Stimulated activated CD8-positive, alpha-beta memory T cell treated with anti-CD3 and anti-CD28 coated beads, Interleukin-4, amount 100 ng/mL, for 1 hour (primary cell): Measurements from ENCODE around the gene RFFL.
A peak's percentile ranks its signal among the peaks of the same experiment; 100 is the strongest.
"Not testable (repeated sequence)": the region's sequence is repeated elsewhere in the genome, so short reads cannot be mapped to it uniquely, and the experiment has no call there.

Experiments used
- DNase-seq, 2 donors: peaks; one replicate each; pipeline ENCODE4 v3.0.0-alpha.2; 2020; ENCODE audit warnings: low read depth in 2 of 2, low spot score in 1 of 2

Gene RFFL, protein sequence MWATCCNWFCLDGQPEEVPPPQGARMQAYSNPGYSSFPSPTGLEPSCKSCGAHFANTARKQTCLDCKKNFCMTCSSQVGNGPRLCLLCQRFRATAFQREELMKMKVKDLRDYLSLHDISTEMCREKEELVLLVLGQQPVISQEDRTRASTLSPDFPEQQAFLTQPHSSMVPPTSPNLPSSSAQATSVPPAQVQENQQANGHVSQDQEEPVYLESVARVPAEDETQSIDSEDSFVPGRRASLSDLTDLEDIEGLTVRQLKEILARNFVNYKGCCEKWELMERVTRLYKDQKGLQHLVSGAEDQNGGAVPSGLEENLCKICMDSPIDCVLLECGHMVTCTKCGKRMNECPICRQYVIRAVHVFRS

DNA sequence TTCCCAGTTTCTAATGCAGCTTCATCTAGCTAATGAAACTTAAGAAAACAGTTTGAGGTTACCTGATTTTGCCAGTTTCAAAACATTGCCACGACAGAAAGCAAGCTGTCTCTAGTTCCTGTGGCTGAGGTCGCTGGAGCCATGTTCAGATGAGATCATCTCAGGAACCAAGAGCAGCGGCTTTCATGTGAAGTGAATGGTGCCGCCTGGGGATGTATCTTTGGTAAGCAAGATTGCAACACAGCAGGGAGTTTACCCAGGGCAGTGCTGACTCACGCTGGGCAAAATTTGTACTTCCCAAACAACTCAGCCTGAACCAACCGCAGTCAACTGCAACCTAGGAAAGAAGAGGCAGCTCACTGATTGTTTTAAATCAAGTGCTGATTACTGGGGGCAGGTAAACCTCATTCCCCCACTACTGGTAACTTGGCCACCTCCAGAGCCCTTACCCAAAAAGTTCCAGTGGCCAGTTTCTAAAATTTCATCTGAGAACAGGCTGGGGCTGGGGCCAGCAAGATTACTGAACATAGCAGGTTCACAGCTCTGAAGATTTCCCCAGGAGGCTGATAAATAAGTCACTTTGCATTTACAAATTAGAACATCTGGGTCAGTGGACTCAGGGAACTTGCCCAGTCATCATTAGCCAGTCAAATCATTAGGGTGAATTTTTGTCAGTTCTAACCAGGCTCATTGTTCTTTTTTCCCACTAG lies at the start of gene RFFL:
Gene RFFL, minus strand, starts transcription at position 194 of the 710 bp plus-strand sequence. CDS start 37,154 bp downstream, outside the sequence.
- DNase-seq, result peak; percentile 72 to 74

DNA sequence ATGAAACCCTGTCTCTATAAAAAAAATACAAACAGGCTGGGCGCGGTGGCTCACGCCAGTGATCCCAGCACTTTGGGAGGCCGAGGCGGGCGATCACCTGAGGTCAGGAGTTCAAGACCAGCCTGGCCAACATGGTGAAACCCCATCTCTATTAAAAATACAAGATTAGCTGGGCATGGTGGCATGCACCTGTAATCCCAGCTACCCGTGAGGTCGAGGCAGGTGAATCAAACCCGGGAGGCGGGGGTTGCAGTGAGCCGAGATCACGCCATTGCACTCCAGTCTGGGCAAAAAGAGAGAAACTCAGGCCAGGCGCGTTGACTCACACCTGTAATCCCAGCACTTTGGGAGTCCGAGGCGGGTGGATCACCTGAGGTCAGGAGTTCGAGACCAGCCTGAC lies 47.3 kb upstream of the RFFL start:
- not testable (repeated sequence) for DNase-seq

DNA sequence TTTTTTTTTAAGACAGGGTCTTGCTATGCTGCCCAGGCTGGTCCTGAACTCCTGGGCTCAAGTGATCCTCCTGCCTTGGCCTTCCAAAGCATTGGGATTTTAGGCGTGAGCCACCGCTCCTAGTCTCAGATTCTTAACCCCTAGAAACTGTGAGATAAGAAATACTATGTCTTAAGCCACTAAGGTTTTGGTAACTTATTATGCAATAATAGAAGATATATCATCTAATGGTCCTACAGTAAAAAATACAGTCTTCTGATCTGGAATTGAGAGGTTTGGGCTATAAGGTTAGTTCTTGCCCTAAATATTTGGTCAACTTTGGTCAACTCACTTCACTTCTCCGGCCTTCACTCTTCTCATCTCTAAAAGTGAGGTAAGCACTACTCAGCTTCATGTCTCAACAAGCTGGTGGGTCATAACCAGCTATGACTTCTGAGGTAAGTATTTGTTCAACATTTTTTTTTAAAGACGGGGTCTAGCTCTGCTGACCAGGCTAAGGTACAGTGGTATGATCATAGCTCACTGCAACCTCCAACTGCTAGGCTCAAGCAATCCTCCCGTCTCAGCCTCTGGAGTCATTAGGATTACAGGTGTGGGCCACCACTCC lies 41.4 kb upstream of the RFFL start:
- no peak for DNase-seq

DNA sequence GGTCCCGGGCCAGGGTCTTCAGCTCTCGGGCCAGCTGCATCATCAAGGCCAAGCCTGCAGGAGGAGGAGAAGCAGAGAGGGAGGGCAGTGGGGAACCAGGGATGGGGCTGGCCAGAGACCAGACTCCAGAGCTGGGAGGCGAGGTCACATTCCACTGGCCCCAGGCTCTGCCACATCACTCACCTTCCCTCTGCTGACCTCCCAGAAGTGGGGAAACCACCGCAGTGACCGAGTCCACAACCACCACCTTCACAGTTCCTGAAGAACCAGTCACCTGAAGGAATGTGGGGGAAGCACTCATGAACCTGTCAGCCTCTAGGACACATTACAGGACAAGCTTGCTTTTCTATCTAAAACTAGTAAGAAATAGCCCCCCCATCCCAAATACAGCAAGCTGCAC lies 39.8 kb upstream of the RFFL start:
- DNase-seq, result no peak

DNA sequence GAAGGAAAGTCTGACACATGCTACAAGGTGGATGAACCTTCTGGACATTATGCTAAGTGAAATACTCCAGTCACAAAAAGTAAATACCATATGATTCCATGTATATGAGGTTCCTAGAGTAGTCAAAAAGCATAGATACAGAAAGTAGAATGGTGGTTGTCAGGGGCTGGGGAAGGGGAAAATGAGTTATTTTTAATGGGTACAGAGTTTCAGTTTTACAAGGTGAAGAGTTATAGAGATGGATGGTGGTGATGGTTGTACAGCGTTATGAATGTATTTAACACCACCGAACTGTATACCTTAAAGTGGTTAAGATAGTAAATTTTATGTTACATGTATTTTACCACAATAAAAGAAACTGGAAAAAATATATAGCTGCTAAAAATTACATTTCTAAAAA lies 38.2 kb upstream of the RFFL start:
- no peak for DNase-seq

DNA sequence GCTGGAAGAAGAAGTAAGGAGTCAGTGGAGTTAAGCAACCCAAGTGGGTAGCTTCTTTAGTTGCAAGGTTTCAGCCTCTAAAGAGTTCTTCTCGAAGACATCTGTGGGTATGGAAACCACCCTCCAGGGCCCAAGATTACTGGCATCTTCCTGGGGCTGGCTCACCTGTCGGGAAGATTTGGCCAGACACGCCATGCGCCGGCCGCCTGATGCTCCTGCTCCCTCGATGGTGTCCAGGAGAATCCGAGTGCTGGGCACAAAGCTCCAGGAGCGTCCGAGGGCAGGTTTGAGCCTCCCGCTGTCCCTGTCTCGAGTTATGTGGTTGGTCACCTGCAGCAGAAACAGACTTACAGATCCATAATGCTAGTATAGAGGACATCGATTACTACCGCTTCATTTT lies 37.5 kb upstream of the RFFL start:
- no peak for DNase-seq

DNA sequence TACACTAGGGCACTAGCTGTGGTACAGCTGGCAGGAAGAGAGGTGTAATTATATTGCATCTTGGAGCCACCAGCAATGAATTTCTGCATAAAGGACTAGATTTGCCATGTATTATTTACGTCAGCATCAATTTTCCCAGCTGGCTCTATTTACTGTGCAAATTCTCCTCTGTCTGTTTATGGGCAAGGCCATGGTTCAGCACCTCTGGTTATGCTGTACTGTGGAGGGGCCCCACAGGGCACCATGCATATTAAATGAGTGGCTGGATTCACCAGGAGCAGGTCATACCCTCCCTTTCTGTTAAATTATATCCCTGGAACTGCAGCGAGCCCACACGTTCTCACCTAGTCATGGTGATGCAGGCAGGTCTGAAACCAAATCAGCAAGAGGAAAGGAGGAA lies 36.4 kb upstream of the RFFL start:
- DNase-seq, result no peak

DNA sequence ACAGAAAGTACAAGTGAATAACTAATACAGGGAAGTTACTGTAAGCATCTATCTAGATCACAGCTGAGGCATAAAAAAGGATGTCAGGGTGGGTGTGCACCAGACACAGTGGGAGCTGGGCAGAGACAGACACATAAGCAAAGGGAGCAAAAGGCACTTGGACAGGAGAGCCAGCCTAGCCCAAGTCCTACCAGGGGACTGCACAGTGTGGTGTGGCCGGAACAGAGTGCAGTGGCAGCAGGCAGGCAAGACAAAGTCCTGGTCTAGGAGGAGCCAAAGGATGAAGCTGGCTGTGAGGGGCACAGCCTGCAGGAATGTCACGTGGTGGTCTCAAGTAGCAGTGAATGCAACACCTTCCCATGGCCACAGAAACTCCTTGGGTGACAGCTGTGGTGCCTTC lies 34.3 kb upstream of the RFFL start:
- DNase-seq, result no peak

DNA sequence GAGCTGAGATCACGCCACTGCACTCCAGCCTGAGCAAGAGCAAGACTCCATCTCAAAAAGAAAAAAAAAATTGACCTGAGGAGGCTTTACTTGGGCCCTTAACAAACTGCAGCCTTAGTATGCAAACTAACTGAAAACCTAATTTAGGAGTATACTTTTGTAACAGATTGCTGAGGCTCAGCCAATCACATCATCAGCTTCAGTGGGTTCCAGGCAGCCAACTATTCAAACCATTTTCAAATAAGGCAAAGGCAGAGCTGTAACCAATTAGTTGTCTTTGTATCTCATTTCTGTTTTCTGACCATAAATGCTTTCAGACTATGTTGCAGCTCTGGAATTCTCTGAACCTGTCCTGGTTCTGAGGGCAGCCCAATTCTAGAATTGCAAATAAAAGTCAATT lies 32.2 kb upstream of the RFFL start:
- DNase-seq, result no peak

DNA sequence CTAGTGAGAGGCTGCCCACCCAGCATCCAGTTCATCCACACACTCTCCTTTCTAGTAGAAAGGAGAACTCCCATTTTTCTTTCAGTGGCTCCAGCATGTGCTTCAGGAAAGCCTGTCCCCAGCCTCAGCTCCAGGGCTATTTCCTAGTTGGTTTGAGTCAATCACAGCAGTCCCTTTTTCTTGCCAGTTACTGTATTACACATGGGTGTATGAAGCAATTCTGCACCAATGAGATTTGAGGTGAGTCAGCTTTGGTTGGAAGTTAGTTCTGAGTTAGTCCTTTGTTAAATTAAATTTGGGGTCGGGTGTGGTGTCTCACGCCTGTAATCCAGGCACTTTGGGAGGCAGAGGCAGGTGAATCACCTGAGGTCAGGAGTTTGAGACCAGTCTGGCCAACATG lies 31.4 kb upstream of the RFFL start:
- no peak for DNase-seq

DNA sequence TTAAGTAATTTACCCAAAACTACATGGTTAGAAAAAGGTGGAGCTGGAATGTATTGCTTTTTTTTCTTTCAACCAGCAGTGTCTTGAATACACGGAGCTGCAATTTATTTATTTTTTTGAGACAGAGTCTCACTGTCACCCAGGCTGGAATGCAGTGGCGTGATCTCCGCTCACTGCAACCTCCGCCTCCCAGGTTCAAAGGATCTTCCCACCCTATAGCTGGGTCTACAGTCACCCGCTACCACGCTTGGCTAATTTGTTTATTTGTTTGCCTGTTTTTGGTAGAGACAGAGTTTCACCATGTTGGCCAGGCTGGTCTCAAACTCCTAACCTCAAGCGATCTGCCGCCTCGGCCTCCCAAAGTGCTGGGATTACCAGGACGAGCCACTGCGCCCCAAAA lies 27.2 kb upstream of the RFFL start:
- DNase-seq, result not testable (repeated sequence)

DNA sequence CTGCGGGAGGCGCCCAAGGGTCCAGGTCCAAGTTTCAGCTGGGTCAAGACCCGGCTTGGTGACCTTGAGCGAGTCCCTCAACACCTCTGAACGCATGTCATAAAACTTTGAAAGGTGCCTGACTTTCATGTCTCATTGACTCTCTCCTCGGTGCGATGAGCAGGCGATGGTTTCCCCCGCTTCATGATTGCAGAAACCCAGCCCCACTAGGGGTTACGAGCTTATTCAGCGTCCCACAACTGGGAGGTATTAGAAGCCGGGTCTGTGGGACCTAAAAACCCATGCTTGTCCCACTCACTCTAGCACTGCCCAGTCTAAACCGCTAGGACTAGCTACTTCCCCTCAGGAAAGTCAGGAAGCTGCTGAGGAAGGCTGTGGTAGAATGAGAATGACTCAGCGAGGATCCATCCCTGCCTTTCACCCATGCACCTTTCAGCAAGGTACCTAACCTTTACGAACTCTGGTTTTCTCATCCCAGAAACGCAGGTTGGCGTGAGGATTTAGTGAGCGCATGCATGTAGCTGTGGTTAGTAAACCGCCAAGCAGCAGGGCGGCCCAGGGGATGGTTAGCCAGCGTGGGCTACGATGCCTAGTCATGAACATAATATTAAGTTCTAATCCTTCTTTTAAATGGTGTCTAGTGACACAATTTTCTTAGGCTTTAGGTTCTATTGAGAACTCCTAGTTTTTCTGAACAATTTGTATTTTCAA lies 26.2 kb upstream of the RFFL start:
- no peak for DNase-seq

DNA sequence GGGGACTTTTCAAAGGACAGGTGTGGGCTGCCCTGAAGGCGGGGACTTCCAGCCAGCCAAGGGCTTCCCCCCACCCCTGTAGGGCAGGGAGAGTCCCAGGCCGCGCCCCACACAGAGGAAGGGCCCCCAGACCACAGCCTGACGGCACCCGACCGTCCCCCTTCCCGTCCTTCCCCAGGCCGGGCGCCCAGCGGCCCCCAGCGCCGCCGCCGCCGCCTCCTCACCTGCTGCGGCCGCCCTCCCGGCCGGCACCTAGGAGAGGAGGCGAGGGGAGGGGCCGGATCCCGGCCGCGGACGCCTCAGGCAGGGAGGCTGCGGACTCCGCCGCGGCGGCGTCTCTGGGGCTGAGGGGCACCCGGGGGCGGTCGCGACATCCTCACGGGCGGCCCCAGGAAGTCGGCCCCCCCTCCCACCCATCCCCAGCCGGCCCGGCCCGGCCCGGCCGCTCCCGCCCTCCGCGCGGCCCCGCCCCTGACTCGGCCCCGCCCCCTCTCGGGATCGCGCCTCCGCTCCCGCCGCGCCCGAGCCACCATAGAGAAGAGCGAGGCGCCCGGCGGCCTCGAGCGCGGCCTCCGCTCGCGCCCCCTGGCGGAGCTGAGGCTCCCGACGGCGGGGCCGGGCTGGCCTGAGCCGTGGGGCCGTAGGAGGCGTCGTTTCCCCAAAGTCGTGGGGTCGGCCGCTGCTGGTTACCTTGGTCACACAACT lies 25.5 kb upstream of the RFFL start:
- DNase-seq, result peak; percentile 78 to 84

DNA sequence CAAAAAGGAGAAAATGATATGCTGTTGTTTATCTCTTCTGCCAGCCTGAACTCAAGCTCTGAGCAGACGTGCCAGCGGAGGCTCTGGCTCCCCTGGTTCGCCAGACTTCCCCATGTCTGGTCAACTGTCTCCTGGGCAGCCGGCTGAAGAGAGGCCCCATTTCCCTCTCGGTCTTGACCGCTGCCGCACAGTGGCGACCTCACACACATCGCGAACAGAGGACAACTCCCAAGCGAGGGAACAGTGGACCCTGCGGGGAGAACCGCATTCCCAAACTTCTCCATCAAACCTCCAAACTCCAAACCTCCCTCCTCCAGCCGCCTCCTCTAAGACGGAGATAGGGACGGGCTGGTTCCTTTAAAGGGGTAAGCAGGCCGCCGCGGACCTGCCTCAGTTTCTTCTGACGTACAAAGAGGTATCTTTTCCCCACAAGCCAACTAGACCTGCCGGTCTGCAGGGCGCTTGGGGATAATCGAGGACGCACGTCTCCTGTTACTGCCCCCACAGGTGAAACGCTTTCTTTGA lies 24.9 kb upstream of the RFFL start:
- no peak for DNase-seq

DNA sequence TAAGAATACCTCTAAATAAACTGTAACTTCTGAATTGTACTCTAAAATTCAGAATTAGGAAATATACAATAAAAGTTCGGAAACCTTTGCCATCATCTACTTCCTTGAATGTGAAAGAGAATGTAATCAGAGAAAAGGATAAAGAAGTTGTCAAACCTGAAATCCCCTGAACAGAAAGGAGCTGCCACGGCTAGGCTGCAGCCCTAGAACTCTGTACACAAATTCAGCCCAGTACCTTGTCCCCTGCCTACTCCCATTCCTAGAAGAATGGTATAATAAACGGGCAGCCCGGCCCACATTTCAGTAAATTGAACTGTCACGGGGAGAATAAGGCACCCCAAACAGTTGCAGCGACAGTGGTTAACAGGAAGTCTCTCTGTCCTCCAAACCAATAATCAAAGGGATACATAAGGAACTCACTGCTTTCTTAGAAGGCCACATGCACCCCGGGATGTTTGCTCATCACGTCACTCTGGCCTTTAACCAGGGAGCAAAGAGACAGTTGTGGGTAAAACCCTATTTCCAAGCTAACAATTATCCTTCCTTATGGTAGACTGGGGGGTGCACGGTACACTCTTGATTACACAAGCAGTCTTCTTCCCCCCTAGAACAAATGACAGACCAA lies 24.3 kb upstream of the RFFL start:
- DNase-seq, result no peak

DNA sequence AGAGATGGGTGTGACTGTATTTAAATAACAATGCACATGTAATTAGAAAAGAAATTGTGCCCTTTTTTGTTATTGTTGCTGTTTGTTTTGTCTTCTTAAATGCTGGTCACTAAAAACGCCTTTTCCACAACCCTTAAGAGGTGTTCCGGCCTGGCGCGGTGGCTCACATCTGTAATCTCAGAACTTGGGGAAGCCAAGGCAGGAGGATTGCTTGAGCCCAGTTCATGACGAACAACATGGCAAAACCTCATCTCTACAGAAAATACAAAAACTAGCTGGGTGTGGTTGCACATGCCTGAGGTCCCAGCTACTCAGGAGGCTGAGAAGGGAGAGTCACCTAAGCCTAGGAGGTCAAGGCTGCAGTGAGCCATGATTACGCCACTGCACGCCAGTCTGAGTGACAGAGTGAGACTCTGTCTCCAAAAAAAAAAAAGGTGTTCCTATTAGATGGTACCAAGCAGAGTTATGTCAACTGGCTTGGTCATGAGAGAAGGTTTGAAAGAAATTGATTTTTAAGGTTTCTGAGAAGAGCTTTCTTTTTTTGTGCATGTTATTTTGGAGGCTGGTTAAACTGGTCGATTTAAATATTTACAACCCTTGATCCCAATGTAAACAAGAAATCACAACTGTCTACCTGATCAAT lies 23.5 kb upstream of the RFFL start:
- no peak for DNase-seq

DNA sequence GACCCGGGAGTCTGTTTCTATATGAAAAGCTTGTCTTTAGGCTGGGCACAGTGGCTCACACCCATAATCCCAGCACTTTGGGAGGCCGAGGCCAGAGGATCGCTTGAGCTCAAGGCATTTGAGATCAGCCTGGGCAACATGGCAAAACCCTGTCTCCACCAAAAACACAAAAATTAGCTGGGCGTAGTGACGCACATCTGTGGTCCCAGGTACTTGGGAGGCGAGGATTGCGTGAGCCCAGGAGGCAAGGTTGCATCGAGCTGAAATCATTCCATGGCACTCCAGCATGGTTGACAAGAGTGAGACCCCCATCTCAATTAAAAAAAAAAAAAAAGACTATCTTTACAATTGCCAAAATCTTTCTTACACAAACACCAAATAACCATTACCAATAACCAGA lies 22.7 kb upstream of the RFFL start:
- DNase-seq, result no peak

DNA sequence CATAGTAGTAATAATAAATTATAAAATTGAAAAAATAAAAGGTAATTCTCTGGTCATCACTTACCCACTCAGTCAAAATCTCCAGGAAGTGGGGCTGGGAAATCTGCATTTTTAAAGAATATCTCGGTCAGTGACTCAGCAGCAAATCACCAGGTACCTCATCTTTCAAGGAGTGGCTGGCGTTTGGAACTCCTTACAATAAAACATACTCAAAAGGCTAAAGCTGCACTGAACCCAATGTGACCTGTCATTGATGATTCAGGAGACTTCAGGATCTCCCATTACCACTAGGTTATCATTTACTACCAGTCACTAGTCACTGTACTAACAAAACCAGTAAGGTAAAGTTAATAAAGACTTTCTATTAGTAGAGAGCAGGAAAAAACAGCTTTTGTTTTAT lies 21.5 kb upstream of the RFFL start:
- no peak for DNase-seq

DNA sequence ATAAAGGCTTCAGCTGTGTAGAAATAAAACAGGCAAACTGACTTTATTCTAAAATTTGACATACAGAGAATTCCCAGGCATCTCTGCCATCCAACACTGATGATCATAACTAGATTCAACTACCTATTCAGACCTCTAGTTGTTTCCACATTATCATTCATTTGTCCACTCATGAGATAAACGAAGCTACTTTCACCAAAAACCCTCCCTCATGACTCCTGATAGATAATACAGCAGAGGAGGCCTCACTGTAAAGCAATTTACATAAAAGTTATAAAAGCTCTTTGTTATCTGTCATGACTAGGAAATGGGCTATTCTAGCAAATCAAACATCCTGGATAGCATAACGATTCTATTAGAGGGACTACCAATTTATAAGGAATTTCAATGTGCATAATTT lies 19.6 kb upstream of the RFFL start:
- DNase-seq, result no peak

DNA sequence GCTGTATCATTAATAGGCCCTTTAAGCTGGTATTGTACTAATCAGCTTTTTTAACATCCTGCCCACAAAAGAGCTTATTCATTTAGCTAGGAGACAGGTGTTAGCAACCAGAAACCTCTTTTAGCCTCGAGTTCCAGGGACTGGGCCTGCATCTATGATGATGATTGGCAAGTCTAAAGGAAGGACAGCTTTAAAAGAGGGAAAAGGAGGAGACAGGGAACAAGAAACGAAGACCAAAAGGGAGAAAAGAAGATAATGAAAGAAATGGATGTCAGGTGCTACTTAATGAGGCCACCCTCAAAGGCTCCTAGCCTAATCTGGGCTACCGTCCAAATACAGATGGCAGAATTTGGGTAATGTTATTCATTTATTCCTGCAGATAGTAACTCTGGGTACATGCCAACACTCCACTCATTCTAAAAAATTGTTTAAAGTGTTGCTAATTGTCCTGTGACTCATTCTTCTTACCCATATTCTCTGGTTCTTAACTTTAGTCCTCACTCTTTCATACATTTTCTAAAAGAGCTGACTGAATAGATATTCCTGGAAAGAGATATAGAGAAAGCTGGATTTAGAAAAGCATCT lies 18.7 kb upstream of the RFFL start:
- no peak for DNase-seq
